DND-41 (cell line): ENCODE results near the gene RHBDD1.

Experiments used
- ATAC-seq: fragments of 200-7000 bp; cut with Tn5 transposase; 3 replicates; pipeline ENCODE4 v1.9.1; 2021; ENCODE audit warnings: low read depth; ENCODE audit not compliant: insufficient read depth
- DNase-seq: peaks from one replicate; pipeline ENCODE4 v3.0.0-alpha.2; 2020
- H2AFZ ChIP-seq: 2 replicates; pipeline ENCODE4 v1.6.0; 2012; ENCODE audit warnings: low read depth, low read length
- H3K27ac ChIP-seq: 2 replicates; pipeline ENCODE4 v1.5.1; 2012; ENCODE audit warnings: low read length, inconsistent platforms
- H3K27me3 ChIP-seq: fragments of 200-600 bp; sonication (generic); 2 replicates; pipeline ENCODE4 v1.6.0; 2012; ENCODE audit warnings: low read length, mild to moderate bottlenecking, inconsistent platforms; ENCODE audit not compliant: insufficient read depth, poor library complexity
- H3K36me3 ChIP-seq: 2 replicates; pipeline ENCODE4 v1.5.1; 2012; ENCODE audit warnings: low read length, inconsistent platforms; ENCODE audit not compliant: insufficient read depth
- H3K4me1 ChIP-seq: 2 replicates; pipeline ENCODE4 v1.5.1; 2012; ENCODE audit warnings: mild to moderate bottlenecking, low read length; ENCODE audit not compliant: insufficient read depth
- H3K4me2 ChIP-seq: 2 replicates; pipeline ENCODE4 v1.6.0; 2012; ENCODE audit warnings: mild to moderate bottlenecking, moderate library complexity, low read length, inconsistent platforms; ENCODE audit not compliant: insufficient read depth
- H3K4me3 ChIP-seq, 2 experiments: fragments of 200-600 bp in 1 of 2; shearing (Covaris generic) in 1 of 2; 2 replicates each; pipeline ENCODE4 v1.5.1; 2012 to 2016; ENCODE audit warnings: inconsistent platforms in 2 of 2, low read length in 2 of 2, mild to moderate bottlenecking in 2 of 2, low read depth in 1 of 2, moderate library complexity in 1 of 2
- H3K79me2 ChIP-seq: 2 replicates; pipeline ENCODE4 v1.6.0; 2012; ENCODE audit warnings: low read length, inconsistent platforms; ENCODE audit not compliant: insufficient read depth
- H3K9ac ChIP-seq: 2 replicates; pipeline ENCODE4 v1.6.0; 2012; ENCODE audit warnings: low read depth, mild to moderate bottlenecking, inconsistent platforms, low read length, moderate library complexity
- H3K9me3 ChIP-seq: 2 replicates; pipeline ENCODE4 v1.5.1; 2012; ENCODE audit warnings: low read length, moderate library complexity, mild to moderate bottlenecking, inconsistent platforms; ENCODE audit not compliant: insufficient read depth, severe bottlenecking
- H4K20me1 ChIP-seq: 2 replicates; pipeline ENCODE4 v1.6.0; 2012; ENCODE audit warnings: low read length; ENCODE audit not compliant: insufficient read depth
- CTCF ChIP-seq: IDR thresholded peaks from 2 replicates; pipeline ENCODE4 v1.5.1; 2012; ENCODE audit warnings: borderline replicate concordance, low read length, moderate library complexity, mild to moderate bottlenecking; ENCODE audit not compliant: poor library complexity, severe bottlenecking; ENCODE audit errors: extremely low read depth
- EZH2 ChIP-seq: IDR thresholded peaks from 3 replicates; pipeline ENCODE4 v1.6.1; 2012; ENCODE audit warnings: borderline replicate concordance, low read depth, mild to moderate bottlenecking, moderate library complexity, low read length, inconsistent platforms; ENCODE audit not compliant: severe bottlenecking

RHBDD1 gene

GRCh38 chr2:226906163-226906693 is 70.4 kb downstream of the RHBDD1 start:
- TF ChIP-seq EZH2: no peak
- no peak for TF ChIP-seq CTCF
- Histone ChIP-seq H3K9me3 (no peaks in the 10 kb centered on the region), H3K27me3 (no peaks in the 10 kb centered on the region), H3K9ac (no peak overlapping the region), H2AFZ (no peak overlapping the region), H3K4me3 (no peak overlapping the region), H3K79me2 (no peaks in the 10 kb centered on the region), H3K4me2 (no peak overlapping the region), H4K20me1 (no peaks in the 10 kb centered on the region), H3K4me1 (no peaks in the 10 kb centered on the region), H3K36me3 (peaks cover 16% of the 10 kb centered on the region), H3K27ac (no peak overlapping the region)
- ATAC-seq: peak; percentile 33; the same call in 2 of the 3 replicates
- no peak for DNase-seq

- ATAC-seq: no peak
These were observed 73.3 kb downstream of the RHBDD1 start for GRCh38 chr2:226909126-226909525.

GRCh38 chr2:226909836-226910235 is 74.0 kb downstream of the RHBDD1 start:
- Histone ChIP-seq H3K9ac (no peak overlapping the region), H3K36me3 (peaks cover 20% of the 10 kb centered on the region), H3K79me2 (no peaks in the 10 kb centered on the region), H3K27ac (no peak overlapping the region), H3K4me2 (no peak overlapping the region), H3K4me1 (no peaks in the 10 kb centered on the region), H4K20me1 (no peaks in the 10 kb centered on the region), H3K27me3 (no peaks in the 10 kb centered on the region), H3K4me3 (no peak overlapping the region), H3K9me3 (no peaks in the 10 kb centered on the region), H2AFZ (no peak overlapping the region)
- ATAC-seq: no peak
- no peak for DNase-seq
- TF ChIP-seq CTCF: no peak
- no peak for TF ChIP-seq EZH2

More at GRCh38 chr2:226909126-226909525, 73.3 kb downstream of the RHBDD1 start:
- no peak for TF ChIP-seq EZH2
- TF ChIP-seq CTCF: no peak
- Histone ChIP-seq H3K36me3 (peaks cover 18% of the 10 kb centered on the region), H3K9ac (no peak overlapping the region), H3K79me2 (no peaks in the 10 kb centered on the region), H3K9me3 (no peaks in the 10 kb centered on the region), H3K4me3 (no peak overlapping the region), H4K20me1 (no peaks in the 10 kb centered on the region), H3K4me1 (no peaks in the 10 kb centered on the region), H3K27ac (no peak overlapping the region), H3K27me3 (no peaks in the 10 kb centered on the region), H3K4me2 (no peak overlapping the region), H2AFZ (no peak overlapping the region)
- no peak for DNase-seq
